HG02642 (cell line): ENCODE measurements around the gene RARG.

Experiments
- ATAC-seq: cut with Tn5 transposase; IDR thresholded peaks from one replicate; pipeline ENCODE4 v1.9.1; 2021; ENCODE audit warnings: mild to moderate bottlenecking; ENCODE audit not compliant: unreplicated experiment, poor library complexity

RARG gene

GRCh38 chr12:53231921-53232645, at the start of gene RARG:
Gene RARG (minus strand): TSS chr12:53232209. CDS start chr12:53227545, 4,664 bp downstream.
- peak; percentile 36 for ATAC-seq

DNA sequence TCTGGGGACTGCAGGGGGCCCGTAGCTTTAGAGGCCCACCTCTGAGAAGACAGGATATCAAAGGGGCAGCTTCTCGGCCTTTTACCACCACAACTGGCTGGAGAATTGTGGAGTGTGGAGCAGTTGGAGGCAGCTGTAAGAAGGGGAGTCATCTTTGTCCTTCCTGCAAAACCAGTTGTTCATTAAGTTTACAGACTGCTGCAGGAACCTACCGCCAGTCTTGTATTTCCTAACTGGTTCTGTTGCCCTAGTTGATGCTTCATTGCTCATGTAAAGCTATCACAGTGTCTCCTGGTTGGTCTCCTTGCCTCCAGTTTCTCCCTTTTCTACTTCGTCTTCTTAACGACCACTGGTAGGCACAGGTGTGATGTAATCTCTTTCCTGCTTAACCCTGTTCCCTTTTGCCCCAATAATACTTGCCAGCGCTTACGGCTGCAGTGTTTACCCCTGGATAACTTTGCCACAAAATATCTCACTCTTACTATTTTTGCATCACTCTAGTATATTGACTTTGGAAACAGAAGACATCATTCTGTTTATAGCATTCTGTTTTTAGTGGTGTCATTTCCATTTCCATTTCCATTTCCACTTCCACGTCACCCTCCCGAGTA, 48.0 kb upstream of the RARG start:
- no peak for ATAC-seq

GRCh38 chr12:53279283-53279869, 47.4 kb upstream of the RARG start:
- no peak for ATAC-seq

DNA sequence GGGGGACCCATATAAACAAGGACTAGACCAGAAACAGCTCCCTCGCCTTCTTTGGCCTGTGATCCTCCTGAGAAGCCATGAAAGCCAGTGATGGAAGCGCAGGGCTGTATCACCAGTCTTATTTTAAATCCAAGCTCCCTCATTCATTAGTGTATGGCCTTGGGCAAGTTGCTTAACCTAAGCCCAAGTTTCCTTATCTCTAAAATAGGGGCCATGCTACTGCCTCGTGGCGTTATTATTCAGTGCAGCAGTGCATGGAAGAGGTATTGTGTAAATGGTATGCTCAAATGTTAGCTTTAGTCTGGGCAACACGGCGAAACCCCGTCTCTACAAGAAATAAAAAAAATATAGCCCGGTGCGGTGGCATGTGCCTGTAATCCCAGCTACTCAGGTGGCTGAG, 46.0 kb upstream of the RARG start:
- no peak for ATAC-seq

DNA sequence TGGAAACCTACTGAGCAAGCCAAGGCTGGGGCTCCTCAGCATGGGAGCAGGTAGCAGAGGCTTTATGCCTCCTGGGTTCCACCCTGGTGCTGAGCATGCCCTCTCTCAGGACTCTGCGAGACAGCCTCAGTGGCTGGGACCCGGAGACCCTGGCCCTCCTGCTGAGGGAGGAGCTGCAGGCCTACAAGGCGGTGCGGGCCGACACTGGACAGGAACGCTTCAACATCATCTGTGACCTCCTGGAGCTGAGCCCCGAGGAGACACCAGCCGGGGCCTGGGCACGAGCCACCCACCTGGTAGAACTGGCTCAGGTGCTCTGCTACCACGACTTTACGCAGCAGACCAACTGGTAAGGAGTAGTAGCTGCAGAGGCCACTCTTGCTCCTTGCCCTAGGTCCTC, 44.5 kb upstream of the RARG start:
- no peak for ATAC-seq

DNA sequence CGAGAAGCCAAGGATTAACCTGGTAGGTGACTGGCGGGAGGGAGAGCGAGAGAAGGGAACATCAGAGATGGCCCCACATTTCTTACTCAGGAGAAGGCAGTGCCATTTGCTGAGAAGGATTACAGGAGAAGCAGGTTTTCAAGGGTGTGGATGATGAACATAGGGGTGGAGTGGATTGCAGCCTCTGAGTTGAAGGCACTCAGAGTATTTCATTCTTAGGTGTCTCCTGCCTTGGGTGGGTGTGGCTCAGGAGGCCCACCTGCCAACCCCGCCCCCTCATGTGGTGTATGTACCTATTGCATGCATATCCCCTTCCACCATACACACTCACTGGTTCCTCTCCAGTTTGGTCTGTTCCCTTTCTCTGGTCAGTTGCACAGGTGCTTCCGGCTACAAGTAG, 42.4 kb upstream of the RARG start:
- no peak for ATAC-seq

- ATAC-seq, result peak; percentile 4
These were observed 36.9 kb upstream of the RARG start for GRCh38 chr12:53268630-53269562.

GRCh38 chr12:53267999-53268629, 36.1 kb upstream of the RARG start, which contains the start of gene ESPL1:
Gene ESPL1 (plus strand): TSS chr12:53268299. CDS start chr12:53268767, 468 bp downstream.
- ATAC-seq, result peak; percentile 85

DNA sequence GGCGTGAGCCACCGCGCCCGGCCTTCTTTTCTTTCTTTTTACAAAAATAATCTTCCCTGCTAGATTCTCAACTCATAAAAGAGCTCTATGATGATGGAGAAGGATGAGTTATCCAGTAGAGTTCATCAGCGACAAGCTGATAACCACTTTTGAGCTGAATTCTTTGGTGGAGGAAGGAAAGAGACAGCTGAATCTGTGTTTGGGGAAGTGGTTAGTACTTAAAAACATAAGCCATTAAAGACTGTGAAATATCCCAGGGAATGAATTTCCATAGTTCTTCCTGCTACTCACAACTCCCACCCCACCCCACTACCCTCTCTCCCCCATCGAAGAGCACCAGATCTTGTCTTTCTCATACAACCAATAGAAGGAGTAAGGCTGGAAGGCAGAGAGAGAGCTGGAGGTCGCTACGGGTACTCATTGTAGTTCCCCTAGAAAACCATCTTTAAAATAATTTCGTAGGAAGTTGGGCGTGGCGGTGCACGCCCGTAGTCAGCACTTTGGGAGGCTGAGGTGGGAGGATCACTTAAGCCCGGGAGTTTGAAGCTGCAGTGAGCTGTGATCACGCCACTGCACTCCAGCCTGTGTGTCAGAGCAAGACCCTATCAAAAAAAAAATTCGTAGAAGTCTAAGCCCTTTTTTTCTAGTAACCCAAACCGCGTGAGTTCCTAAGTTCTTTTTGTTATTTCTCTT, 35.4 kb upstream of the RARG start:
- peak; percentile 18 for ATAC-seq

DNA sequence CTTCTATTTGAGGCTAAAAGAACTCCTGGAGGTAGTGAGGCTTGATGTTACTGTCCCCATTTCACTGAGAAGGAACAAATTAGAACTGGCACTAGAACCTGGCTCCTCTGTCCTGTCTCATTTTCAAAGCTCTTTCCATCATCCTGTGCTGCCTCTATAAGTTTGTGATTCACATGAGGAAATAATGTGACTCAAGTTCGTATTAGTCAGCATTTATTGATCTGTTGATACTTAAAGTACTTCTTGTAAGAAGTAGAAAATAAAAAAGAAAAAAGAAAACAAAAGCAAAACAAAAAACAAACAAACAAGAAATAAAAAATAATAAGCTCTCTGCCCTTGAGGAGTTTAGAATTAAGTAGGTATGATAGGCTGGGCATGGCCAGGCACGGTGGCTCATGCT, 33.8 kb upstream of the RARG start:
- no peak for ATAC-seq

DNA sequence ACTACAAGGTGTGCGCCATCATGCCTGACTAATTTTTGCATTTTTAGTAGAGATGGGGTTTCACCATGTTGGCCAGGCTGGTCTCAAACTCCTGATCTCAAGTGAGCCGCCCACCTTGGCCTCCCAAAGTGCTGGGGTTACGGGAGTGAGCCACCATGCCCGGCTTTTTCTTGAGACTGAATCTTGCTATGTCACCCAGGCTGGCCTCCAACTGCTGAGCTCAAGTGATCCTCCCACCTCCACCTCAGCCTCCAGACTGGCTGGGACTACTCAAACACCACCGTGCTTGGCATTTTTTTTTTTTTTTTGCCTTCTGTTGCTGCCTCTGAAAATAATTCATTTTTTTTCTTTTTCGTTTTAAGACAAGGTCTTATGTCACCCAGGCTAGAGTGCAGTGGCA, 27.9 kb upstream of the RARG start:
- no peak for ATAC-seq

- no peak for ATAC-seq
These were observed 26.8 kb upstream of the RARG start for GRCh38 chr12:53258541-53259539.

GRCh38 chr12:53255996-53256395, 24.0 kb upstream of the RARG start:
- no peak for ATAC-seq

- no peak for ATAC-seq
These were observed 23.0 kb upstream of the RARG start for GRCh38 chr12:53254816-53255545.

- ATAC-seq, result no peak
These were observed 21.3 kb upstream of the RARG start for GRCh38 chr12:53253298-53253697.

GRCh38 chr12:53252349-53252916, 20.4 kb upstream of the RARG start:
- ATAC-seq, result no peak
